HG03103 (cell line): ENCODE data around the gene FOXI1.

Experiments
- ATAC-seq: cut with Tn5 transposase; IDR thresholded peaks from one replicate; pipeline ENCODE4 v1.9.1; 2021; ENCODE audit warnings: low read depth; ENCODE audit not compliant: unreplicated experiment

FOXI1 gene

GRCh38 chr5:170105642-170106611, at the start of gene FOXI1:
Gene FOXI1, plus strand, starts transcription at chr5:170105897. Its CDS starts 61 bp downstream, at chr5:170105958.
- ATAC-seq: no peak

- no peak for ATAC-seq
These were observed 49.0 kb upstream of the FOXI1 start for GRCh38 chr5:170056561-170057267.

GRCh38 chr5:170057311-170057710, 48.4 kb upstream of the FOXI1 start:
- ATAC-seq: no peak

GRCh38 chr5:170059221-170059620, 46.5 kb upstream of the FOXI1 start:
- no peak for ATAC-seq

- no peak for ATAC-seq
These were observed 38.5 kb upstream of the FOXI1 start for GRCh38 chr5:170067152-170067551.

GRCh38 chr5:170067574-170068170, 38.0 kb upstream of the FOXI1 start:
- ATAC-seq: no peak

- ATAC-seq: no peak
These were observed 36.2 kb upstream of the FOXI1 start for GRCh38 chr5:170069512-170069911.

- ATAC-seq: no peak
These were observed 34.9 kb upstream of the FOXI1 start for GRCh38 chr5:170070556-170071412.

- ATAC-seq: no peak
These were observed 33.9 kb upstream of the FOXI1 start for GRCh38 chr5:170071748-170072147.

GRCh38 chr5:170075696-170076095, 30.0 kb upstream of the FOXI1 start:
- ATAC-seq: no peak

- no peak for ATAC-seq
These were observed 29.5 kb upstream of the FOXI1 start for GRCh38 chr5:170076211-170076610.

- ATAC-seq: no peak
These were observed 29.0 kb upstream of the FOXI1 start for GRCh38 chr5:170076739-170077138.

- ATAC-seq: no peak
These were observed 28.2 kb upstream of the FOXI1 start for GRCh38 chr5:170077526-170077925.

GRCh38 chr5:170078458-170078857, 27.2 kb upstream of the FOXI1 start:
- ATAC-seq: no peak

GRCh38 chr5:170078931-170079330, 26.8 kb upstream of the FOXI1 start:
- ATAC-seq: no peak

GRCh38 chr5:170080217-170080616, 25.5 kb upstream of the FOXI1 start:
- no peak for ATAC-seq

- no peak for ATAC-seq
These were observed 24.8 kb upstream of the FOXI1 start for GRCh38 chr5:170080786-170081445.

GRCh38 chr5:170081616-170082015, 24.1 kb upstream of the FOXI1 start:
- ATAC-seq: no peak

- no peak for ATAC-seq
These were observed 23.0 kb upstream of the FOXI1 start for GRCh38 chr5:170082701-170083100.
